HFFc6 (cell line): Measurements from ENCODE around the gene NKD1. TPM values are rescaled to one million over a fixed set of nuclear protein-coding genes. Genes with fewer than 3 reads are reported as not detected.

ENCODE experiments used
- DNase-seq: peaks from one replicate; pipeline ENCODE4 v3.0.0-alpha.2; 2018
- H3K27ac Mint-ChIP-seq: 2 replicates; pipeline ENCODE4 v1.8.0; 2020; ENCODE audit warnings: mild to moderate bottlenecking, mixed read lengths
- H3K27me3 Mint-ChIP-seq: 2 replicates; pipeline ENCODE4 v1.8.0; 2021; ENCODE audit warnings: mild to moderate bottlenecking, moderate library complexity, mixed read lengths; ENCODE audit not compliant: insufficient read depth
- H3K36me3 Mint-ChIP-seq: 2 replicates; pipeline ENCODE4 v1.8.0; 2021; ENCODE audit warnings: low read depth, mixed read lengths
- H3K4me1 Mint-ChIP-seq: 2 replicates; pipeline ENCODE4 v1.8.0; 2020; ENCODE audit warnings: low read depth, mixed read lengths
- H3K4me3 Mint-ChIP-seq: 2 replicates; pipeline ENCODE4 v1.8.0; 2020; ENCODE audit warnings: mild to moderate bottlenecking, moderate library complexity, mixed read lengths
- H3K9me3 Mint-ChIP-seq: 2 replicates; pipeline ENCODE4 v1.8.0; 2020; ENCODE audit warnings: mild to moderate bottlenecking, mixed read lengths
- CTCF ChIP-seq: fragments of 200-600 bp; sonication (generic); IDR thresholded peaks from 2 replicates; pipeline ENCODE4 v1.5.0; 2021; ENCODE audit warnings: antibody characterized with exemption, mild to moderate bottlenecking
- total RNA-seq, 6 experiments: library from RNA; stranded (reverse); fragmentation: NEBNext Ultra II Directional; extraction: Animal tissue kit (Norgen Biotek cat#: 25700); gene quantifications; 2 replicates in 1 of 6; 3 replicates in 5 of 6; pipeline ENCODE4 v1.2.3, GENCODE V29; 2021

The NKD1 gene
- total RNA-seq, 6 experiments from 2014 or later: not detected

DNA sequence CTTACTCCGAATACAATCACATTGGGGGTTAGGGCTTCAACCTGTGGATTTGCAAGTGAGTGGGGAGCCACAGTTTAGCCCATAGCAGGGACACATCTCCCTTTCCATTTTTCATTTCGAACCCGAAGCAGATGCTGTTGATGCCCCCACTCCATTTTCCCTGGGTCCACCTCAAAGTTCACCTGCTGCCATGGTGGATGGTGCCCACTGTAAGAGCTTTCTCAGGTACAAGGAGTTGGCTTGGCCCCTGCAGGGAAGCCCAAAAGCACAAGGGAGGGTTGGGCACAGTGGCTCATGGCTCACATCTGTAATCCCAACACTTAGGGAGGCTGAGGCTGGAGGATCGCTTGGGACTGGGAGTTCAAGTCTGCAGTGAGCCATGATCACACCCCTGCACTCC, 81.1 kb downstream of the NKD1 start:
- Mint-ChIP-seq H3K4me1 (peaks cover 6% of the 10 kb centered on the region; the same call in 1 of the 2 replicates), H3K27ac (no peak overlapping the region), H3K9me3 (no peaks in the 10 kb centered on the region), H3K27me3 (peaks cover 50% of the 10 kb centered on the region), H3K36me3 (no peaks in the 10 kb centered on the region), H3K4me3 (no peak overlapping the region)
- DNase-seq: no peak
- no peak for TF ChIP-seq CTCF

GRCh38 chr16:50630394-50631020, 82.3 kb downstream of the NKD1 start:
- H3K4me1 Mint-ChIP-seq: peaks cover 6% of the 10 kb centered on the region; the same call in 1 of the 2 replicates
- no peak for DNase-seq
- H3K27ac Mint-ChIP-seq: no peak overlapping the region
- no peak overlapping the region for H3K4me3 Mint-ChIP-seq
- TF ChIP-seq CTCF: no peak
- no peaks in the 10 kb centered on the region for H3K36me3 Mint-ChIP-seq
- no peaks in the 10 kb centered on the region for H3K9me3 Mint-ChIP-seq
- peaks cover 58% of the 10 kb centered on the region for H3K27me3 Mint-ChIP-seq

DNA sequence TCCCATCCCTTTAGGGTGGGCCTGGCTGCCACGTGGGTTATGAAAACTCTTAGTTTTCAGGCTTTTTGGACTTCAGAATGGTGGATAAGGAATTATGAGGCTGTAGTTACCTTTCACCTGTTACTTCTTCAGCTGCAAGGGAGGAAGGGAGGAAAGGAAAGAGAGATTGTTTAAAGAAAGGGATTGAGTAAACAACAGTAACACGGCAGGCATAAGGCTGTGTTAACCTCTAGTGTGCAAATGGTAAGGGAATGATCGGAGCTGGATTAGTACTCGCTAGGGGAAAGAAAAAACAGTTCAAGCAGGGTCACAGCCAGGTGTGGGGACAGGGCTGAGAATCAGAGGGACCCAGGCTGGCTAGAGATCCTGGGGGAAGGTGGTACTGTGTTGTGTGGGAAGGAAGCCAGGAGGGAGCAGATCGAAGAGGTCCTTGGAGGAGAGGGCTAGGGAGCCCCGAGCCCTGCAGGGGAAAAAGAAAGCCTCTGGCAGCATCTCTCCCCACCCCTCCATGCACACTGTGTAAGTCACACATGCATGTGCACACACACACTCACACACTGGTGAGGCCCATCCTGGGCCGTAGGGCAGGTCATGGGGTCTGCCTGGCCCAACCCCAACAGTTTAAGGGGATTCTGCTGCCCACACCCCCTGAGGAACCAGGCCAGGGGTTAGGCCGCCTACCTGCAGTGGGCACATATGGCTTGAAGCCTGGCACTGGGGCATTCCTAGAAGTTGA, 83.2 kb downstream of the NKD1 start:
- peaks cover 6% of the 10 kb centered on the region; the same call in 1 of the 2 replicates for H3K4me1 Mint-ChIP-seq

DNA sequence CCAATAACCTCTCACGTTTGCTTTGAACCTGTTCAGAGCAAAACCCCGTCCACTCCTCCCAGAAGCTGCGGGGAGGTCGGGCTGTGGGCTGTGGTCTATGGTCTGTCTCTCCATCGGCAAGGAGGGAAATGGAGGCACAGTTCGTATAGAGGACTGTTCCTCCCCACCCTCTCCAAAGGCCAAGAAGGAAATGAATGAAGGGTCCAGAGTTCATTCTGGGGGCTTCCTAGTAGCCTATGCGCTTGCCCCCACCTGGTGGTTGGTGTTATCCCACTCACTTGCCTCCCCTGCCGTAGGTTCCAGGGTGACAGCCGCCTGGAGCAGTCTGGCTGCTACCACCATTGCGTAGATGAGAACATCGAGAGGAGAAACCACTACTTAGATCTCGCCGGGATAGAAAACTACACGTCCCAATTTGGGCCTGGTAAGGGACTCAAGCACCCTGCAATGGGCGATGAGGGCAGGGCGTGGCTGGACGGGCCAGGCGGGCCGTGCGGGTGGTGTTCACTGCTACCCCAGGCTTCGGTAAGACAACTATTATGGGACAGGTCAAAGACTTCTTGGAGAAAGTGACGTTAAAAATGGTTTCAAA, 83.9 kb downstream of the NKD1 start:
- no peaks in the 10 kb centered on the region for H3K9me3 Mint-ChIP-seq
- DNase-seq: no peak
- no peak overlapping the region for H3K4me3 Mint-ChIP-seq
- TF ChIP-seq CTCF: no peak
- no peak overlapping the region for H3K27ac Mint-ChIP-seq
- H3K4me1 Mint-ChIP-seq: peaks cover 6% of the 10 kb centered on the region; the same call in 1 of the 2 replicates
- H3K27me3 Mint-ChIP-seq: peaks cover 68% of the 10 kb centered on the region
- H3K36me3 Mint-ChIP-seq: no peaks in the 10 kb centered on the region

More for the DNA sequence above, 83.2 kb downstream of the NKD1 start:
- Mint-ChIP-seq H3K27ac (no peak overlapping the region), H3K9me3 (no peaks in the 10 kb centered on the region), H3K36me3 (no peaks in the 10 kb centered on the region), H3K4me3 (no peak overlapping the region), H3K27me3 (peaks cover 61% of the 10 kb centered on the region)
- no peak for TF ChIP-seq CTCF
- no peak for DNase-seq

DNA sequence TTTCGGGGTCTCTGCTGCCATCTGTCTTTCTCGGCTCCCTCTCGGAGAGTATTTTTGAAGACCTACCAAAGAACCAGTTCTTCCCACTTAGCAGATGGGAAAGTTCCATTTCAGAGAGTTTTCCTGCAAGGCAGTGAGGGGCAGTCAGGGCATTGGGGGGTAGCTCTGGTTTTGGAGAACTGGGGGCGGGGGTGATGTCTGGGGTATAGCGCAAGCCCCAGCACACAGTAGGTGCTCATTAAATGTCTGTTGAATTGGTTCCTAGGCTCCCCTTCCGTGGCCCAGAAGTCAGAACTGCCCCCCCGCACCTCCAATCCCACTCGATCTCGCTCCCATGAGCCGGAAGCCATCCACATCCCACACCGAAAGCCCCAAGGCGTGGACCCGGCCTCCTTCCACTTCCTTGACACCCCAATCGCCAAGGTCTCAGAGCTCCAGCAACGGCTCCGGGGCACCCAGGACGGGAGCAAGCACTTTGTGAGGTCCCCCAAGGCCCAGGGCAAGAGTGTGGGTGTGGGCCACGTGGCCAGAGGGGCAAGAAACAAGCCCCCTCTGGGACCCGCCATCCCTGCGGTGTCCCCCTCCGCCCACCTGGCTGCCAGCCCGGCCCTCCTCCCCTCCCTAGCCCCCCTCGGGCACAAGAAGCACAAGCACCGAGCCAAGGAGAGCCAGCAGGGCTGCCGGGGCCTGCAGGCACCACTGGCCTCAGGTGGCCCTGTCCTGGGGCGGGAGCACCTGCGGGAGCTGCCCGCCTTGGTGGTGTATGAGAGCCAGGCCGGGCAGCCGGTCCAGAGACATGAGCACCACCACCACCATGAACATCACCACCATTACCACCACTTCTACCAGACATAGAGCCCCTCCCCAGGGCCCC, 85.0 kb downstream of the NKD1 start:
- H3K27me3 Mint-ChIP-seq: peaks cover 63% of the 10 kb centered on the region
- DNase-seq: no peak
- H3K4me3 Mint-ChIP-seq: no peak overlapping the region
- no peak for TF ChIP-seq CTCF
- no peaks in the 10 kb centered on the region for H3K36me3 Mint-ChIP-seq
- no peaks in the 10 kb centered on the region for H3K9me3 Mint-ChIP-seq
- H3K4me1 Mint-ChIP-seq: no peaks in the 10 kb centered on the region
- no peak overlapping the region for H3K27ac Mint-ChIP-seq
